Thyroid gland (tissue), 4 donors: Measurements from ENCODE around the gene PADI2.

Experiments used
- CTCF ChIP-seq, 6 experiments: fragments of 200-600 bp in 3 of 6; fragments of 450-650 bp in 3 of 6; sonication (generic) in 3 of 6; IDR thresholded peaks; one replicate each; pipeline ENCODE4 v1.5.1; 2016 to 2019; ENCODE audit warnings: antibody characterized with exemption in 6 of 6, mild to moderate bottlenecking in 2 of 6, inconsistent platforms in 1 of 6, moderate library complexity in 1 of 6
- POLR2A ChIP-seq, 2 donors: fragments of 450-650 bp; IDR thresholded peaks; one replicate each; pipeline ENCODE4 v1.6.1; 2017; ENCODE audit warnings: antibody characterized with exemption in 2 of 2, mild to moderate bottlenecking in 2 of 2, moderate library complexity in 1 of 2

GRCh38 chr1:17023102-17023501, 96.1 kb downstream of the PADI2 start:
- TF ChIP-seq CTCF (IDR thresholded peaks at IDR 0.05) = no peak
- TF ChIP-seq POLR2A (IDR thresholded peaks at IDR 0.05) = no peak
